Transverse colon (tissue), 4 donors: ENCODE measurements around the gene ZNF385B.

Experiments
- POLR2A ChIP-seq: fragments of 450-650 bp; IDR thresholded peaks from one replicate; pipeline ENCODE4 v1.6.1; 2016; ENCODE audit warnings: antibody characterized with exemption, mild to moderate bottlenecking, moderate library complexity
- POLR2AphosphoS5 ChIP-seq, 3 donors: sonication (generic); formaldehyde crosslinking; IDR thresholded peaks; one replicate each; pipeline ENCODE4 v1.6.1; 2016; ENCODE audit warnings: antibody characterized with exemption in 3 of 3
- TF ChIP-seq, protein P1 (sequence below), 5 experiments: fragments of 200-600 bp in 3 of 5; fragments of 450-650 bp in 2 of 5; sonication (generic) in 3 of 5; IDR thresholded peaks; 1 replicate in 2 of 5; 2 replicates in 3 of 5; pipeline ENCODE4 v1.5.1; 2016 to 2017; ENCODE audit warnings: antibody characterized with exemption in 5 of 5, inconsistent platforms in 3 of 5, mild to moderate bottlenecking in 2 of 5, moderate library complexity in 1 of 5

DNA sequence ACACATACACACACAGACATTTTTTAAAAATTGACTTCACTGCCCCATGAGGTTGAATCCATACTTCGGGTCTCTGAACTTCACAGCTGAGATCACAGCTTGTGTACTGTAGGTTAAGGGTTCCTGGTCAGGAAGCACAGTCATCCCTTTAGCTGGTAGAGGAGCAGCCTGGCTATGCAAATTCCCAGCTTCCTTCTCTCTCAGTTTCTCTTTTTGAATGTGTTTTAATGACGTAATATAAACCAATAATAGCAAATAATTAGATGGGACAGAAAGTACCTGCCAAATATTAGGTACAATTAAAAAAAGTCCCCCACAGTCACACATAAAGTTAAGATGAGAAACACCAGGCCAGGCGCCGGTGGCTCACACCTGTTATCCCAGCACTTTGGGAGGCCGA is 178.7 kb downstream of the ZNF385B start:
- TF ChIP-seq POLR2AphosphoS5 (IDR thresholded peaks at IDR 0.05) = no peak
- TF ChIP-seq, protein P1, sequence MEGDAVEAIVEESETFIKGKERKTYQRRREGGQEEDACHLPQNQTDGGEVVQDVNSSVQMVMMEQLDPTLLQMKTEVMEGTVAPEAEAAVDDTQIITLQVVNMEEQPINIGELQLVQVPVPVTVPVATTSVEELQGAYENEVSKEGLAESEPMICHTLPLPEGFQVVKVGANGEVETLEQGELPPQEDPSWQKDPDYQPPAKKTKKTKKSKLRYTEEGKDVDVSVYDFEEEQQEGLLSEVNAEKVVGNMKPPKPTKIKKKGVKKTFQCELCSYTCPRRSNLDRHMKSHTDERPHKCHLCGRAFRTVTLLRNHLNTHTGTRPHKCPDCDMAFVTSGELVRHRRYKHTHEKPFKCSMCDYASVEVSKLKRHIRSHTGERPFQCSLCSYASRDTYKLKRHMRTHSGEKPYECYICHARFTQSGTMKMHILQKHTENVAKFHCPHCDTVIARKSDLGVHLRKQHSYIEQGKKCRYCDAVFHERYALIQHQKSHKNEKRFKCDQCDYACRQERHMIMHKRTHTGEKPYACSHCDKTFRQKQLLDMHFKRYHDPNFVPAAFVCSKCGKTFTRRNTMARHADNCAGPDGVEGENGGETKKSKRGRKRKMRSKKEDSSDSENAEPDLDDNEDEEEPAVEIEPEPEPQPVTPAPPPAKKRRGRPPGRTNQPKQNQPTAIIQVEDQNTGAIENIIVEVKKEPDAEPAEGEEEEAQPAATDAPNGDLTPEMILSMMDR (IDR thresholded peaks at IDR 0.05) = no peak
- no peak for TF ChIP-seq POLR2A
